ENCODE results near the gene TMUB1. TPM values are rescaled to one million over a fixed set of nuclear protein-coding genes. Genes with fewer than 3 reads are reported as not detected.

The TMUB1 gene
- total and polyA plus RNA-seq, 9 of the 15 experiments (the other 6 are each of a cell fraction or from before 2014, with no cell fraction given) = 0.14 to 241 (median 74.1) TPM

DNA sequence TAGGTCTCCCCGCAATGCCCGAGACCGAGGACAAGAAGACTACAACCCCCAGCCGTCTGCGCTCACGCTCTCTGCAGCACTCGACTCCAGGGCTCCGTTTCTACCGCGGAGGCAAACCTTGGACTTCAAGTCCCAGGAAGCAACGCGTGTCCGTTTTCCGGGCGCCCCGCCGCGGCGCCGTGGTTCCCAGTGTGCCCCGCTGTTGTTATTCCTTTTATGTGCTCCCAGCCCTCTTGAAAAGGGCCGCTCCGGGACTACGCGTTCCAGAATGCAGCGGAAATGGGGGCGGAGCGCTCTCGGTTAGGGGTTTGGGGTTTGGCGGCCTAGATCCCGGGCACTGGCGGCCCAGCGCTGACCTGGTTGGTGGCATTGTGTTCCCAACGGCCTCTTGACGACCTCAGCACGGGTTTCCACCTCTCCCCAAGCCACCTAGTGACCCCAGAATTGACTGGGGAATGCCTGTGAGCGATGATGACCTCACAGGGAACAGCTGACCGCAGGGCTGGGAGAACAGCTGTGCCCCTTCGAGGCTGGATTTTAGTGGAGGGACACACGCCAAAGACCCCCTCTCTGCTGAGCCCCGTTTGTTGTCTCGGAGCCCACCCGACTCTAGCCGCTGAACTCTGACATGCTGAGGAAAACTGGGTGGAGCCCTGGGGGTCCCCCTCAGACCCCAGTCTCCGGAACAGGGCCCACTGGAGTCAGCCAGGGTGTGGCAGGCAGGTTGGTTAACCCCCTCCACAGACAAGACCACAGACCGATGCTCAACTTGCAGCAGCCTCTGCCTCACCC is 25.1 kb downstream of the TMUB1 start (continued):
- peak; percentile 90 to 95; a peak in 3 of 4 replicates for TF ChIP-seq SIN3A (IDR thresholded peaks at IDR 0.05; ENCODE audit: borderline replicate concordance in 2 of 2, control insufficient read depth in 1 of 2, low read depth in 2 of 2, low read length in 2 of 2)
- TF ChIP-seq SREBF1 (IDR thresholded peaks at IDR 0.05; ENCODE audit: borderline replicate concordance, low read depth, low read length) = peak; percentile 61; the same call in 1 of the 2 replicates
- TF ChIP-seq ZBTB17 (CRISPR knock-in tag; IDR thresholded peaks at IDR 0.05) = peak; percentile 95
- no peak for TF ChIP-seq GATA2 (CRISPR knock-in tag; IDR thresholded peaks at IDR 0.05)
- TF ChIP-seq C11orf30 (IDR thresholded peaks at IDR 0.05; ENCODE audit: low read depth) = no peak
- TF ChIP-seq NFRKB (IDR thresholded peaks at IDR 0.05; ENCODE audit: low read depth) = peak; percentile 24; the same call in 1 of the 2 replicates
- TF ChIP-seq PHB2 (IDR thresholded peaks at IDR 0.05; ENCODE audit: low read depth) = no peak
- no peak for TF ChIP-seq SRSF9 (IDR thresholded peaks at IDR 0.05; ENCODE audit: borderline replicate concordance, low read depth, low read length)
- peak; percentile 49; the same call in 1 of the 2 replicates for TF ChIP-seq MYNN (IDR thresholded peaks at IDR 0.05)
- no peak for TF ChIP-seq MYNN (CRISPR knock-in tag; IDR thresholded peaks at IDR 0.05)
- no peak for TF ChIP-seq PYGO2 (tag; IDR thresholded peaks at IDR 0.05)
- TF ChIP-seq, protein P1, sequence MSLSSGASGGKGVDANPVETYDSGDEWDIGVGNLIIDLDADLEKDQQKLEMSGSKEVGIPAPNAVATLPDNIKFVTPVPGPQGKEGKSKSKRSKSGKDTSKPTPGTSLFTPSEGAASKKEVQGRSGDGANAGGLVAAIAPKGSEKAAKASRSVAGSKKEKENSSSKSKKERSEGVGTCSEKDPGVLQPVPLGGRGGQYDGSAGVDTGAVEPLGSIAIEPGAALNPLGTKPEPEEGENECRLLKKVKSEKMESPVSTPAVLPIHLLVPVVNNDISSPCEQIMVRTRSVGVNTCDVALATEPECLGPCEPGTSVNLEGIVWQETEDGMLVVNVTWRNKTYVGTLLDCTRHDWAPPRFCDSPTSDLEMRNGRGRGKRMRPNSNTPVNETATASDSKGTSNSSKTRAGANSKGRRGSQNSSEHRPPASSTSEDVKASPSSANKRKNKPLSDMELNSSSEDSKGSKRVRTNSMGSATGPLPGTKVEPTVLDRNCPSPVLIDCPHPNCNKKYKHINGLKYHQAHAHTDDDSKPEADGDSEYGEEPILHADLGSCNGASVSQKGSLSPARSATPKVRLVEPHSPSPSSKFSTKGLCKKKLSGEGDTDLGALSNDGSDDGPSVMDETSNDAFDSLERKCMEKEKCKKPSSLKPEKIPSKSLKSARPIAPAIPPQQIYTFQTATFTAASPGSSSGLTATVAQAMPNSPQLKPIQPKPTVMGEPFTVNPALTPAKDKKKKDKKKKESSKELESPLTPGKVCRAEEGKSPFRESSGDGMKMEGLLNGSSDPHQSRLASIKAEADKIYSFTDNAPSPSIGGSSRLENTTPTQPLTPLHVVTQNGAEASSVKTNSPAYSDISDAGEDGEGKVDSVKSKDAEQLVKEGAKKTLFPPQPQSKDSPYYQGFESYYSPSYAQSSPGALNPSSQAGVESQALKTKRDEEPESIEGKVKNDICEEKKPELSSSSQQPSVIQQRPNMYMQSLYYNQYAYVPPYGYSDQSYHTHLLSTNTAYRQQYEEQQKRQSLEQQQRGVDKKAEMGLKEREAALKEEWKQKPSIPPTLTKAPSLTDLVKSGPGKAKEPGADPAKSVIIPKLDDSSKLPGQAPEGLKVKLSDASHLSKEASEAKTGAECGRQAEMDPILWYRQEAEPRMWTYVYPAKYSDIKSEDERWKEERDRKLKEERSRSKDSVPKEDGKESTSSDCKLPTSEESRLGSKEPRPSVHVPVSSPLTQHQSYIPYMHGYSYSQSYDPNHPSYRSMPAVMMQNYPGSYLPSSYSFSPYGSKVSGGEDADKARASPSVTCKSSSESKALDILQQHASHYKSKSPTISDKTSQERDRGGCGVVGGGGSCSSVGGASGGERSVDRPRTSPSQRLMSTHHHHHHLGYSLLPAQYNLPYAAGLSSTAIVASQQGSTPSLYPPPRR (CRISPR knock-in tag; IDR thresholded peaks at IDR 0.05; ENCODE audit: borderline replicate concordance) = 0 out of 2 replicates have a peak, but pooled peaks have one; percentile 18
- TF ChIP-seq, protein P2, sequence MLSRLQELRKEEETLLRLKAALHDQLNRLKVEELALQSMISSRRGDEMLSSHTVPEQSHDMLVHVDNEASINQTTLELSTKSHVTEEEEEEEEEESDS (CRISPR knock-in tag; IDR thresholded peaks at IDR 0.05) = no peak
- TF ChIP-seq, protein P3, sequence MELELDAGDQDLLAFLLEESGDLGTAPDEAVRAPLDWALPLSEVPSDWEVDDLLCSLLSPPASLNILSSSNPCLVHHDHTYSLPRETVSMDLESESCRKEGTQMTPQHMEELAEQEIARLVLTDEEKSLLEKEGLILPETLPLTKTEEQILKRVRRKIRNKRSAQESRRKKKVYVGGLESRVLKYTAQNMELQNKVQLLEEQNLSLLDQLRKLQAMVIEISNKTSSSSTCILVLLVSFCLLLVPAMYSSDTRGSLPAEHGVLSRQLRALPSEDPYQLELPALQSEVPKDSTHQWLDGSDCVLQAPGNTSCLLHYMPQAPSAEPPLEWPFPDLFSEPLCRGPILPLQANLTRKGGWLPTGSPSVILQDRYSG (tag; conservative IDR thresholded peaks at IDR 0.05; ENCODE audit: low read depth) = 0 out of 2 replicates have a peak, but pooled peaks have one; percentile 84
- TF ChIP-seq, protein P4, sequence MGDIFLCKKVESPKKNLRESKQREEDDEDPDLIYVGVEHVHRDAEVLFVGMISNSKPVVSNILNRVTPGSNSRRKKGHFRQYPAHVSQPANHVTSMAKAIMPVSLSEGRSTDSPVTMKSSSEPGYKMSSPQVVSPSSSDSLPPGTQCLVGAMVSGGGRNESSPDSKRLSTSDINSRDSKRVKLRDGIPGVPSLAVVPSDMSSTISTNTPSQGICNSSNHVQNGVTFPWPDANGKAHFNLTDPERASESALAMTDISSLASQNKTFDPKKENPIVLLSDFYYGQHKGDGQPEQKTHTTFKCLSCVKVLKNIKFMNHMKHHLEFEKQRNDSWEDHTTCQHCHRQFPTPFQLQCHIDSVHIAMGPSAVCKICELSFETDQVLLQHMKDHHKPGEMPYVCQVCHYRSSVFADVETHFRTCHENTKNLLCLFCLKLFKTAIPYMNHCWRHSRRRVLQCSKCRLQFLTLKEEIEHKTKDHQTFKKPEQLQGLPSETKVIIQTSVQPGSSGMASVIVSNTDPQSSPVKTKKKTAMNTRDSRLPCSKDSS (IDR thresholded peaks at IDR 0.05; ENCODE audit: low read depth, partially characterized antibody) = no peak
- TF ChIP-seq ZBTB8A (IDR thresholded peaks at IDR 0.05; ENCODE audit: partially characterized antibody) = no peak
- TF ChIP-seq CBX3 (IDR thresholded peaks at IDR 0.05; ENCODE audit: borderline replicate concordance in 1 of 2, low read length in 2 of 2) = peak in 1 of 2 experiments; percentile 68; a peak in 1 of 3 replicates

Data from K562 (cell line).